Measurements from ENCODE around the gene MTHFSD.
A peak's percentile ranks its signal among the peaks of the same experiment; 100 is the strongest.
"Not testable (repeated sequence)": the region's sequence is repeated elsewhere in the genome, so short reads cannot be mapped to it uniquely, and the experiment has no call there.

The MTHFSD gene

DNA sequence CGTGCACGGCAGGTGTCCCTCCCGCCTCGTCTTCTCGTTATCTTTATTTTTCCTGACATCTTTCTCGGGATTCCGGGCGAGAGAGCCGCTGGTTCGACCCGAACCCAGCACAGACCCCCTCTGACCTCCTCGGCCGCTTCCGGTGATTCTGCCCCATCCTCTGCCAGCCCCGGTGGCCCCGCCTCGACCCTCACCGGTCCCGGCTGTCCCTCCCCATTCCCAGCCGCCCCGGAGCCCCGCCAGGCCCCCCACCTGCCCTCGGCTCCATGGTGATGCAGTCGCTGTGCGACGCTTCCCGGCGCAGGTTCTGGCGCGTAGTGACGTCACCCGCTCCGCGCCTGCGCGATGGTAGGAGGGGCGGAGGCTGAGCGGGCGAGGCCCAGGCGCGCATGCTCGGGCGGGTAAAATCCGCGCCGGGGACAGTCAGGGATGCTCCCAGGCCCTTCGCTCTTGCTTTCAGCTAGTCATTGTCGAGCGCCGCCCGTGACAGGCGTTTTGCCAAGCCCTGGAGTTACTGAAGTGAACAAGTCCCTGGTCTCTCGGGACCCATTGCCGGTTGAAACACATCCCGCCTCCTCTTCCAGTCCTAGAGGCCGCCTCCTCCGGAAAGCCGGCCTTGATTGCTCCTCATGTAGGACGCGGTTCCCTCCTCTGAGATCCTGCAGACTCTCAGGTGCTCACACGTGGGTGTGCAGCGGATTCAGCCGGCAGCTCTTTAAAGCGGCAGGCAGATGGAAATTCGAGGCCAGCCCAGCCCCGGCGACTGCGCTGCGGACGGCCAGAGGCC, at the start of gene MTHFSD:
TSS of gene MTHFSD (minus strand) at position 319 of the 787 bp plus-strand sequence. CDS start at position 268, 51 bp downstream.
- peak; percentile 95 for DNase-seq (ENCODE audit: low read depth)

- peak; percentile 20 for DNase-seq (ENCODE audit: low read depth)
These were observed 49.6 kb upstream of the MTHFSD start for GRCh38 chr16:86604436-86605193.

DNA sequence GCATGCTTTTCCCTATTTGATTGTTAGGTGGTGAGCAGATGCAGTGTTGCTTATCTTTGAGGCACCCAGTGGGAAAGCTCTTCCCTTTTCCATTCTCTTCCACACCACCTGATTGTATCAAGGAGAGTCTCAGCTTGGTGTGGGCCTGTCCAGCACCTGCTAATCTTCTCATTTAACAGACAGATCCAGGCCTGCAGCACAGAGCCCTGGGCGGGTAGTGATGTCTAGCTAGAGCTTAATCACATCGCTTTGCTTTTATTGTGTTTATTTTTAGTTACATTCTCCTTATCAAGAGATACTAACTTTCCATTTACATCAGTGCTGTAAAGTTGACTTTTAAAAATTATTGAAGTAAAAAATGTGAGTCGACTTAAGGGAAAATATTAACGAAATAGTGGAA, 47.5 kb upstream of the MTHFSD start:
- DNase-seq (ENCODE audit: low read depth) = no peak

- DNase-seq (ENCODE audit: low read depth) = no peak
These were observed 46.3 kb upstream of the MTHFSD start for GRCh38 chr16:86601356-86601755.

- no peak for DNase-seq (ENCODE audit: low read depth)
These were observed 43.9 kb upstream of the MTHFSD start for GRCh38 chr16:86598607-86599565.

GRCh38 chr16:86597880-86598606, 43.0 kb upstream of the MTHFSD start:
- no peak for DNase-seq (ENCODE audit: low read depth)

GRCh38 chr16:86597126-86597879, 42.3 kb upstream of the MTHFSD start:
- DNase-seq (ENCODE audit: low read depth) = no peak

GRCh38 chr16:86595983-86596605, 41.1 kb upstream of the MTHFSD start:
- DNase-seq (ENCODE audit: low read depth) = no peak

DNA sequence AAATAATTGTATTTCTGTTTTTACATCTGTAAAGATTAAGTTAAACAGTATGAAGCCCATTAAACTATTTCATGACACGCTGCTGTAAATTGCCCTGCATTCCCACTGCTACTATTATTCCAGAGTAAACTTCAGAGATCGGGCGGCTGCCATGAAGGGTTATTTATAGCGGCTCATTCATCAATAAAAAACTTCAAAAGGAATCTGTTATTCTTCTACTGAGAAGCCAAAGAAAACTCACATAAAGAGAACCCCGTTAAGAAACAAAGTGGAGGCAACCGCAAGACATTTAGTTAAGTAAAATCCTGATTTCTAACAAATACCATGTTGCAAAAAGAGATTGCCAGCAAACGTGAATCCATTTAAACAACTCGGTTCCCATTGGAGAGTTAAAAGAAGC, 39.7 kb upstream of the MTHFSD start:
- DNase-seq (ENCODE audit: low read depth) = no peak

DNA sequence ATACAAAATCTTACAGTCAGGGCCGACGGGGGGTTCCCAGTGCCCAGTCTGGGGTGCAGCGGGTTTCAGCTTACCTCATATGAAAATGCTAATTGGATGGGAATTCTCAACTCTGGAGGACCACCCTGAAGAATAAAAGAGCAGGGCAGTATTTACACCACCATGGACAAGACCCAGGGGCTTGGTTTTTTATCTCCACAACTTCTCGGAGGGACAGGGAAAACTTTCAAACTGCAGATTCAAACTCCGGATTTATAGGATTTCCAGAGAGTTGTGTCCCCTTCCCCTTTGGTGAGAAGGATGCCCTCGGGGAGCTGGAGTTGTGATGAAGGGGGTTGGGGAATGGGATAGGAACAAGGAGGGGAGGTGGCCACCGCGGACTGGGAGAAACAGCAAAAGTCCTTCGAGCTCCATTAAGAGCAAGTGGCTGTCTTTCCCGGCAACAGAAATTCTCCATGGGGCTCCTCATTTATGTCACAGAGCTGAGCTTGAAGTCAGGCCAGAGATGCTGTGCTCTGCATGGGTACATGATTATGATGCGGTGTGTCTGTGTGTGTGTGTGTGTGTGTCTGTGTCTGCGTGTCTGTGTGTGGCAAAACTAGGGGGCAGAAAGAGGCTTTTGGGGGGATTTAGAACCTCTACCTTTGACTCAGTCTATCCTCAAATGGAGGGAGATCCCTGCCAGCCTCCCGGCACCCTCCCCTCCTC, 39.0 kb upstream of the MTHFSD start:
- no peak for DNase-seq (ENCODE audit: low read depth)

GRCh38 chr16:86591270-86591669, 36.2 kb upstream of the MTHFSD start:
- DNase-seq (ENCODE audit: low read depth) = no peak

- DNase-seq (ENCODE audit: low read depth) = no peak
These were observed 35.6 kb upstream of the MTHFSD start for GRCh38 chr16:86590501-86591144.

GRCh38 chr16:86587955-86588354, 32.9 kb upstream of the MTHFSD start:
- DNase-seq (ENCODE audit: low read depth) = not testable (repeated sequence)

DNA sequence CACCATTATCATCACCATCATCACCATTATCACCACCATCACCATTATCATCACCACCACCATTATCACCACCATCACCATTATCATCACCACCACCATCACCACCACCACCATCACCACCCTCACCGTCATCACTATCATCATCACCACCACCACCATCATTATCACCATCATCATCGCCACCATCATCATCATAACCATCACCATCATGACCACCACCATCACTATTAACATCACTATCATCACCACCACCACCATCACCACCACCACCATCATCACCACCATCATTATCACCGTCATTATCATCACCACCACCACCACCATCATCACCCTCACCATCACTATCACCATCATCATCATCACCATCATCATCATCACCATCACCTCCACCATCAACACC, 32.5 kb upstream of the MTHFSD start:
- no peak for DNase-seq (ENCODE audit: low read depth)

GRCh38 chr16:86585821-86586611, 31.0 kb upstream of the MTHFSD start:
- no peak for DNase-seq (ENCODE audit: low read depth)

DNA sequence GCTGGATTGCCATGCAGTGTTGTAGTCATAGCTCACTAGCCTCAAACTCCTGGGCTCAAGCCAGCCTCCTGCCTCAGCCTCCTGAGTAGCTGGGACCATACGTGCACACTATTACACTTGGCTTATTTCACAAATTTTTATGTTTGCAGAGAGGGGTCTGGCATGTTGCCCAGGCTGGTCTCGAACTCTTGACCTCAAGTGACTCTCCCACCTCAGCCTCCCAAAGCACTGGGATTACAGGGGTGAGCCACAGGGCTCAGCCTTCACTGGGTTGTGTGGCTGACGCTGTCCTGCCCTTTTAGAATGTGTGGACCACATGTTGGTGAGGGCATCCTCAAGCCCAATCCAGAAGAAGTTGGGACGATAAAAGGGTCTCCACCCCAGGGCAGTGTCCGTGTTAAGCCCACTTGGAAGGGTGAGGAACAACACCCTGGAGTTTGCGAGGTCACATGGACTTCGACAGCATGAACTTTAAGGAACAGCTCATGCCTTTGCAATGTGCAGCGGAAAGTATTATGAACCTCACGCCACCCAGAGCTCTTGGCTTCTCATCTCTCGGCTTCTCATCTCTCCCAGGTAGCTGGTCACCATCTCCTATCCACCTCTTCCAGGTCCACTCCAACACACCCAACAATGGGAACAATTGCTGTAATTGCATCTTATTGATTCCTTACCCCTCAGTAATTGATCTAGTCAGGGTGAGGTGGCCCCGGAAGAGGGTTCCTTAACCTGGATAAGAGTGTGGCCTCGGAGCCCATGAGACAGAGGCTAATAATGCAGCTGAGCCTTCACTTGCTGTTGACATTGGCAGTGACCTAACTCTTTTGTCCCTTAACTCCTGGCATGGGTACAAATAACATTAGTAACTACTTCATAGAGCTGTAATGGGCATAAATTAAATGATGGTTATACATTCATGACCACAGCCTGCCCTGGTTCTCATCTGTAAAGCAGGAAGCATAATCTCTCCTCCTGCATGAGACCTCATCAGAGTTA, 30.0 kb upstream of the MTHFSD start:
- no peak for DNase-seq (ENCODE audit: low read depth)

- DNase-seq (ENCODE audit: low read depth) = no peak
These were observed 29.1 kb upstream of the MTHFSD start for GRCh38 chr16:86584071-86584685.
